Peyer's patch (tissue), 4 donors: ENCODE data around the gene ESR2.

Experiments
- CTCF ChIP-seq, 6 experiments: fragments of 450-650 bp in 4 of 6; fragments of 200-600 bp in 2 of 6; sonication (generic) in 1 of 6; IDR thresholded peaks; one replicate each; pipeline ENCODE4 v1.5.1; 2017 to 2019; ENCODE audit warnings: antibody characterized with exemption in 6 of 6, mild to moderate bottlenecking in 3 of 6, moderate library complexity in 1 of 6
- POLR2A ChIP-seq, 2 donors: fragments of 450-650 bp; IDR thresholded peaks; one replicate each; pipeline ENCODE4 v1.5.1; 2017; ENCODE audit warnings: antibody characterized with exemption in 2 of 2, mild to moderate bottlenecking in 2 of 2, moderate library complexity in 2 of 2

- TF ChIP-seq CTCF (IDR thresholded peaks at IDR 0.05), result no peak
- no peak for TF ChIP-seq POLR2A (IDR thresholded peaks at IDR 0.05)
Measured at GRCh38 chr14:64195199-64195598, 99.0 kb downstream of the ESR2 start.
